ENCODE data around the gene TP53I3.
A peak's percentile ranks its signal among the peaks of the same experiment; 100 is the strongest.
"Not testable (repeated sequence)": the region's sequence is repeated elsewhere in the genome, so short reads cannot be mapped to it uniquely, and the experiment has no call there.

The TP53I3 gene

DNA sequence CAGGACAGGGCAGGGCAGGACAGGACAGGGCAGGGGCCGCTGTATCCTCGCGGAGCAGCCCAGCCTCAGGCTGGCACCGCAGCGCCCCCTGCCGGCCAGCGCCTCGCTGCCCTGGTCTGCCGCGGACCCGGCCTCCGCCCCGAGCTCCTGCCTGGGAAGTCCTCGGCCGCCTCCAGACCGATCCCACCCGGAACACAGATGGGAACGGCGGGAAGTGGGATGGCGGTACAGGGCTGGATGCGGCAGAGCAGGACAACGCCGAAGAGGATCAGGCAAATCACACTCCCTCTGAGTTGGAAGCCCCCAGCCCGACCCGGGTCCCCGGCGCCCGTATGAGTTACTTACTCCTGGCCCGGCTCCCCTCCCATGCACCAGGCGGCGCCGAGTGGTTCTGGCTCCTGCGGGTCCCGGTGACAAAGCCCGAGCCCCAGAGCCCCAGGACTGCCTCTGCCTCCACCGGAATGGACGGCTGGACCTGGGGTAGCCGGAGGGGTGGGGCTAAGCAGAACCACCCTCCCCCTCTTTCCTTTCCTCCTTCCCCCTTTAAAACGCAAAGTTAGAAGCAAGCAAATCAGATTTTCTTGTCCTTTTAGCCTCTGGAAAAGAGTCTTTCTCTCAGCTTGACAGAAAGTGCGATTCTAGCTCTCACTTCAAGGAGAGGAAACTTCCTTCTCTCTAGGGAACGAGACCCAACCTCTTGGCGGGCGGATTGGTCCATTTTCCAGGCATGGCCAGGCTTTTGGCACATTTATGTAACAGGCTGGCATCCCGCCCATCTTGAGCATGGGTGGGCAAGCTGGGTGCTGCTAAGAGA, at the start of gene TP53I3:
TP53I3 (minus strand) TSS at position 449 of the 814 bp plus-strand sequence. CDS start 508 bp downstream, outside the sequence.
- DNase-seq (ENCODE audit: extremely low read depth in 1 of 2, low read depth in 1 of 2) = peak; percentile 54 to 68

DNA sequence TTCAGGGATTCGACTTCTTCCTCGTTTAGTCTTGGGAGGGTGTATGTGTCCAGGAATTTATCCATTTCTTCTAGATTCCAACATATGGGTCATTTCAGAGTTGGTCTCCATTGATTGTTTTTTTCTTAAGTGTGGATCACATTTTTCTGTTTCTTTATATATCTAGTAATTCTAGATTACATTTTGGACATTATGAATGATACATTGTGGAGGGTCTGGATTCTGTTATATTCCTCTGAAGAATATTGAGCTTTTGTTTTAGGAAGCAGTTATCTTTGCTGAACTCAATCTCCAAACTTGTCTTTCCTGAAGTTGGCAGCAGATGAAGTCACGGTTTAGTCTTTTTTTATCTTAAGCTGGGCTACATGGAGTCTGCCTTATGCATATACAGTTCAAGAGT, 47.9 kb upstream of the TP53I3 start:
- no peak for DNase-seq (ENCODE audit: extremely low read depth in 1 of 2, low read depth in 1 of 2)

GRCh38 chr2:24125956-24126355, 41.3 kb upstream of the TP53I3 start:
- no peak for DNase-seq (ENCODE audit: extremely low read depth in 1 of 2, low read depth in 1 of 2)

GRCh38 chr2:24123922-24124580, 39.4 kb upstream of the TP53I3 start:
- no peak for DNase-seq (ENCODE audit: extremely low read depth in 1 of 2, low read depth in 1 of 2)

GRCh38 chr2:24123195-24123921, 38.7 kb upstream of the TP53I3 start, which contains the start of the genes FAM228B and PFN4:
FAM228B (plus strand) TSS chr2:24123469; CDS start chr2:24124362, 893 bp downstream.
PFN4 (minus strand) TSS chr2:24123334; CDS start chr2:24122535, 799 bp downstream.
- DNase-seq (ENCODE audit: extremely low read depth in 1 of 2, low read depth in 1 of 2) = peak; percentile 52 to 64

- DNase-seq (ENCODE audit: extremely low read depth in 1 of 2, low read depth in 1 of 2) = no peak
Measured at GRCh38 chr2:24122366-24123194, 37.9 kb upstream of the TP53I3 start.

DNA sequence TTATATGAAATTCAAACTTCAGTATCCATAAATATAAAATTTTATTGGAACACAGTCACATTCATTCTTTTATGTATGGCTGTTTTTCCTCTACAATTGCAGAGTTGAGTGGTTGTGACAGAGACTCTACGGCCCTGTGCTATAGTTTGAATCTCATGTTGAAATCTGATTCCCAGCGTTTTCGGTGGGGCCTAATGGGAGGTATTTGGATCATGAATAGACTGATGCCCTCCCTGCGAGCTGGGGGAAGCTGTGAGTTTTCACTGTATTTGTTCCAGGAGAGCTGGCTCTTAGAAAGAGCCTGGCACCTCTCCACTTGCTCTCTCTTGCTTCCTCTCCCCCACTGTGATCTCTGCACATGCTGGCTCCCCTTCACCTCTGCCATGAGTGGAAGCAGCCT, 36.8 kb upstream of the TP53I3 start:
- no peak for DNase-seq (ENCODE audit: extremely low read depth in 1 of 2, low read depth in 1 of 2)

DNA sequence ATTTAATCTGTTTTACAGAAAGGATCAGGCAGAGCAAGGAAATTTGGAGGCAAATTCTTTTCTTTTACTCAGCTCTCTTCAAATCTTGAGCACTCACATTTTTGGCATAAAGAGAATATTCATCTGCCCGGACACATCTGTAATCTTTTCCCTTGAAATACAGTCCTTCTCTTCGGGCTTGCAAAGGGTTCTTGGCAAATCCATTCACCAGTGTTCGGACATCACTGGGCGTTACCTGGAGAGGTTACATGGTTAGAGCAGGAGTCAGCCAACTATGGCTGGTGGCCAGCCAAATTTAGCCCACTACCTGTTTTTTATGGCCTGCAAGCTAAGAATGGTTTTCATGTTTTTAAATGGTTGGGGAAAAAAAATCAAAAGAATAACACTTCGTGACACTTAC, 36.4 kb upstream of the TP53I3 start:
- DNase-seq (ENCODE audit: extremely low read depth in 1 of 2, low read depth in 1 of 2) = no peak

DNA sequence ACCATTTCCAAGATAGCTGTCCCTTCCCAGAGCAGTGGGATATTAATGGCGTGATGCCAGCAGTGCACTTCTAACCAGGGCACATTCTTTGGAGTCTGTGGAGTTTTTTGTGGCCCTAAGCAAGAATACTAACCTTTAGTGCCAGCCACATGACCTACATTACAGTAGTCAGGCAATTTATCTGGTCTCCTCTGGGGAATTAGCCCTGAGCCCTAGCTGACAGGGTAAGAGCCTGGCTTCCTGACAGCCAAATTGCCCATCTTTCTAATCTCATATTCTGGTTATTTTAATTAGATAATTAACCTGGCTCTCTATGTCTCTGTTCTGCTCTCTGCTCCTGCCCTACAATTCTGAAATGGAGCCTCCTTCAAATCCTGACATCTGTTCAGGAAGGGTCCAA, 33.3 kb upstream of the TP53I3 start:
- DNase-seq (ENCODE audit: extremely low read depth in 1 of 2, low read depth in 1 of 2) = no peak

GRCh38 chr2:24115057-24115456, 30.4 kb upstream of the TP53I3 start:
- no peak for DNase-seq (ENCODE audit: extremely low read depth in 1 of 2, low read depth in 1 of 2)

DNA sequence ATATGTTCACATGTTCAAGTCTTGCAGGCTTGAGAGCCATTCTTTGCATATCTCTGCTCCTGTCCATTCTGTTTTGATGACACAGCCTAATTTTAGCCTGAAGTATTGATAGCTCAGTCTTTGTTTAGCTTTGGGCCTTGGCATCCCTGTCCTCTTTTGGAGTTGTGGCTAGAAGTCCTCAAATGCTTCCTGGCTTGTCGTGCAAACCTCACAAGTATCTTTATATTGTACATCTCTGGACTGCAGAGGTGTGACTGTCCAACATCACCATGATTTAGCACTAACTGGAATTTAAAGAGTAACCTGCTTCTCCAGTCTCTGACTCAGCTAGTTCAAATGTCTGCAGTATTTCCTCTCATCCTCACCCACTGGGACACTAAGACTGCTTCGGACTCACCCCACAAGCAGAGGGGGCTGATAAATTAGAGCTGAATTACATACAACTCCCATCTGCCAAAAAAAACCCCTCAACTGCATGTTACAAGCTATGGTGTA, 26.8 kb upstream of the TP53I3 start:
- DNase-seq (ENCODE audit: extremely low read depth in 1 of 2, low read depth in 1 of 2) = no peak

GRCh38 chr2:24110660-24111303, 26.1 kb upstream of the TP53I3 start:
- no peak for DNase-seq (ENCODE audit: extremely low read depth in 1 of 2, low read depth in 1 of 2)

GRCh38 chr2:24109431-24109830, 24.8 kb upstream of the TP53I3 start:
- DNase-seq (ENCODE audit: extremely low read depth in 1 of 2, low read depth in 1 of 2) = not testable (repeated sequence)

DNA sequence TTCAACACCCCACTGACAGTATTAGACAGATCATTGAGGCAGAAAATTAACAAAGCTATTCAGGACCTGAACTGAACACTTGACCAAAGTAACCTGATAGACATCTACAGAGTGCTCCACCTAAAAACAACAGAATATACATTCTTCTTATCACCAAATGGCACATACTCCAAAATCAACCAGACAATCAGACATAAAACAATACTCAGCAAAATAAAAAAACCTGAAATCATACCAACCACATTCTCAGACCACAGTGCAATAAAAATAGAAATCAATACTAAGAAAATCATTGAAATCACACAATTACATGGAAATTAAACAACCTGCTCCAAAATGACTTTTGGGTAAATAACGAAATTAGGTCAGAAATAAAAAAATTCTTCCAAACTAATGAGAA, 22.7 kb upstream of the TP53I3 start:
- DNase-seq (ENCODE audit: extremely low read depth in 1 of 2, low read depth in 1 of 2) = no peak

DNA sequence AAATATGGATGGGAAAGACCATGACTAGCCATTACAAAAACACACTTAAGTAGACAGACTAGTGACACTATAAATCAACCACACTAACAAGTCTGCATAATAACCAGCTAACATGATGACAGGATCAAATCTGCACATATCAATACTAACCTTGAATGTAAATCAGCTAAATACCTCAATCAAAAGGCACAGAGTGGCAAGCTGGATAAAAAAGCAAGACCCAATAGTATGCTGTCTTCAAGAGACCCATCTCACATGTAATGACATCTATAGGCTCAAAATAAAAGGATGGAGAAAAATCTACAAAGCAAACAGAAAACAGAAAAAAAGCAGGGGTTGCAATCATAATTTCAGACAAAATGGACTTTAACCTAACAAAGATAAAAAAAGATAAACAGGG, 22.2 kb upstream of the TP53I3 start:
- no peak for DNase-seq (ENCODE audit: extremely low read depth in 1 of 2, low read depth in 1 of 2)

DNA sequence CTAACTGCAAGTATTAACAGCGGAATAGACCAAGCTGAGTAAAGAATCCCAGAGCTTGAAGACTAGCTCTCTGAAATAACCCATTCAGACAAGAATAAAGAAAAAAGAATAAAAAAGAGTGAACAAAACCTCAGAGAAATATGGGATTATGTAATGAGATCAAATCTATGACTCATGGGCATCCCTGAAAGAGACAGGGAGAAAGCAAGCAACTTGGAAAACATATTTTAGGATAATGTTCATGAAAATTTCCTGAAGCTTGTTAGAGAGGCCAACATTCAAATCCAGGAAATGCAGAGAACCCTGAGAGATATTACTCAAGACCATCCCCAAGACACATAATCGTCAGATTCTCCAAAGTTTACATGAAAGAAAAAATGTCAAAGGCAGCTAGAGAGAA, 21.2 kb upstream of the TP53I3 start:
- DNase-seq (ENCODE audit: extremely low read depth in 1 of 2, low read depth in 1 of 2) = no peak

DNA sequence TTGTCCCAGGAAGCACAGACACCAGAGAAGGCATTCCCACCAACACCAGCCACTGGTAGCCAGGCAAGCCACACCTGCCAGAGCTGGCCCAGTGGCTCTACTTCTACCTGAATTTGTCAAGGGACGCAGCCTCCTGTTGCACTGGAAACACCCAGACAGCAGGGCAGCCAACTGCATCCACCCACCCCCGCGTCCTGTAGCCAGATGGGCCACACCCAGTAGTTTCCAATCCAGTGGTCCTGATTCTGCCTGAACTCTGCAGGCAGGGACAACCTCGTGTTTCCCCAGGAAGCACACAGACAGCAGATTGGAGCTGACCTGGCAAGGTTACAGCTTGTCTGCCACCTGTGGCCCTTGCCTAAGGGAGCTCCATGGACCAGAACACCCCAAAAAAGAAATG, 20.3 kb upstream of the TP53I3 start:
- no peak for DNase-seq (ENCODE audit: extremely low read depth in 1 of 2, low read depth in 1 of 2)

DNA sequence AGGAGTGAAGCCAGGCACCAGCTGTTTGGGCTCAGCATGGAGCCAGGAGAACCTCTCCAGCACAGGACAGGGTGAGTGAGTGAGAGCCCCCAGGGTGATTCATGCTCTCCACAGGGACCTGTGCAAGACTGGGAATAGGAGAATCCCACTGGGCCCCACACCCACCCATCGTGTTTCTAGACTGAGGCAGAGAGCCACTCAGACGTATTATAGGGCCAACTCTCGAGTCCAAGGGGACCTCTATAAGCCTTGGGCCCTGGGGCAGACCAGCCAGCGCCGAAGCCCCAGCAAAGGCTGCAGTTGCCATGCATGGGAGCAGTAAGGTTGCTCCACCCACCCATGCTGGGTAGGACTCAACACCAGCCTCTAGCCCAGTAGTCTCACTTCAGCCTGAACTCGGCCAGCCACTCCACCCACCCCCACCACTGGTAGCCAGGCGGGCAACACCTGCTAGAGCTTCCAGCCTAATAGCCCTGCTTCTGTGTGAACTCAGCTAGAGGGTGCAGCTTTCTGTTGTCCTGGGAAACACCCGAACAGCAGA, 19.5 kb upstream of the TP53I3 start:
- no peak for DNase-seq (ENCODE audit: extremely low read depth in 1 of 2, low read depth in 1 of 2)

GRCh38 chr2:24102677-24103076, 18.0 kb upstream of the TP53I3 start:
- no peak for DNase-seq (ENCODE audit: extremely low read depth in 1 of 2, low read depth in 1 of 2)

DNA sequence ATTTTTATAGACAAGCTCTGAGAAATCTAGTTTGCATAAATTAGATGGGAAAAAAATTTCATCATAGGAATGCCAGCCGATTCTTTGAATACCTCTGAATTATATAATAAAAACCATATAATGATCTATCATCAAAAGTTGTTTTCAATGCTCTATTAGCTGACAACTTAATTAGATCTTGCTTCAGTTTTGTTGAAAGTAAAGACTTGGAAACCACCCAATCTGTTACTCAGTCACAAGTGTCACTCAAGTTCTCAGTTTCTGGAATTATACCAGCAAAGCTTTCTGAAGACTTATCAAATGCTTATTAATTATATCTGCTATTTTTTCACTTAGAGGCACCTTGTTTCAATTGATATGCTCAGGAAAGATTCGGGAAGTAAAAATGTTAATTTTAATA, 17.4 kb upstream of the TP53I3 start:
- DNase-seq (ENCODE audit: extremely low read depth in 1 of 2, low read depth in 1 of 2) = no peak
